ENCODE measurements around the gene PAX8. TPM values are rescaled to one million over a fixed set of nuclear protein-coding genes. Genes with fewer than 3 reads are reported as not detected.

PAX8 gene
- total and polyA plus RNA-seq, 12 donors, result 0.08 to 2.0 (median 0.41) TPM; not detected in 3

- H3K36me3 ChIP-seq, result no peaks in the 10 kb centered on the region
- H3K27me3 ChIP-seq, result peaks cover 0 to 2% (median 0%) of the 10 kb centered on the region in 7 donors
- H3K4me3 ChIP-seq, result no peak overlapping the region
- no peaks in the 10 kb centered on the region for H3K9me3 ChIP-seq
- ATAC-seq, result peak; percentile 57 to 89 (median 80)
- intact Hi-C loops (cut with DNase I), result loop anchor here (1.0 to 10.0 kb wide), 10 partner anchors 42 to 138 kb away; no protein-coding TSS in a partner anchor
- H3K4me1 ChIP-seq, result peaks cover 0 to 29% (median 3%) of the 10 kb centered on the region in 9 donors
- peak; percentile 79 to 80 for DNase-seq
- no peak overlapping the region for H3K27ac ChIP-seq
- WGBS, 2 donors, result 47 to 48% methylated on average over 10 of the region's 10 CpGs
- TF ChIP-seq, protein P1, sequence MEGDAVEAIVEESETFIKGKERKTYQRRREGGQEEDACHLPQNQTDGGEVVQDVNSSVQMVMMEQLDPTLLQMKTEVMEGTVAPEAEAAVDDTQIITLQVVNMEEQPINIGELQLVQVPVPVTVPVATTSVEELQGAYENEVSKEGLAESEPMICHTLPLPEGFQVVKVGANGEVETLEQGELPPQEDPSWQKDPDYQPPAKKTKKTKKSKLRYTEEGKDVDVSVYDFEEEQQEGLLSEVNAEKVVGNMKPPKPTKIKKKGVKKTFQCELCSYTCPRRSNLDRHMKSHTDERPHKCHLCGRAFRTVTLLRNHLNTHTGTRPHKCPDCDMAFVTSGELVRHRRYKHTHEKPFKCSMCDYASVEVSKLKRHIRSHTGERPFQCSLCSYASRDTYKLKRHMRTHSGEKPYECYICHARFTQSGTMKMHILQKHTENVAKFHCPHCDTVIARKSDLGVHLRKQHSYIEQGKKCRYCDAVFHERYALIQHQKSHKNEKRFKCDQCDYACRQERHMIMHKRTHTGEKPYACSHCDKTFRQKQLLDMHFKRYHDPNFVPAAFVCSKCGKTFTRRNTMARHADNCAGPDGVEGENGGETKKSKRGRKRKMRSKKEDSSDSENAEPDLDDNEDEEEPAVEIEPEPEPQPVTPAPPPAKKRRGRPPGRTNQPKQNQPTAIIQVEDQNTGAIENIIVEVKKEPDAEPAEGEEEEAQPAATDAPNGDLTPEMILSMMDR (IDR thresholded peaks at IDR 0.05), result peak; percentile 87 to 94 (median 91)
Observed at GRCh38 chr2:113248997-113249770, 29.5 kb downstream of the PAX8 start.

DNA sequence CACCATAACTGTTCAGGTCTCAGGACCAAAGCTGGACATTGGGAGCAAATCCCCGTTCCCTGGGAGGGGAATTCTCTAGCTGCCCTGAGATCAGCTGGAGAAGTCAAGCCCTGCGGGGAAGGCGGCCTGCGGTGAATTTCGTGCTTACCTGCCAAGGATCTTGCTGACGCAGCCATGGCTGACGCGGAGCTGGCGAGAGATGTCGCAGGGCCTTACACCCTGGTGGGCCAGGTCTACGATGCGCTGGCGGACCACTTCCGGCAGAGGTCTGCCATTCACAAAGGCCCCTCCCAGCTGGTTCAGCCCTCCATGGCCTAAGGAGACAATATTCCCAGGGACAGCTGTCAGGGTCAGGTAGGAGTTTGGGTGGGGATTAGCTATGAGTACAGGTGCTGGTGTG lies 32.1 kb downstream of the PAX8 start:
- intact Hi-C loops (cut with DNase I), result loop anchor here in 7 of 10 donors (2.0 to 10.0 kb wide), 7 partner anchors 39 to 141 kb away; no protein-coding TSS in a partner anchor
- H3K9me3 ChIP-seq, result no peaks in the 10 kb centered on the region
- TF ChIP-seq, protein P1 (IDR thresholded peaks at IDR 0.05), result no peak
- H3K4me3 ChIP-seq, result no peak overlapping the region
- no peaks in the 10 kb centered on the region for H3K27me3 ChIP-seq
- ATAC-seq (no peak), DNase-seq (no peak)
- H3K27ac ChIP-seq, result no peak overlapping the region
- no peaks in the 10 kb centered on the region for H3K36me3 ChIP-seq
- peaks cover 0 to 28% (median 4%) of the 10 kb centered on the region in 9 donors for H3K4me1 ChIP-seq
- 89 to 90% methylated on average over 14 of the region's 14 CpGs for WGBS, 2 donors

GRCh38 chr2:113245276-113245711 lies 33.4 kb downstream of the PAX8 start:
- H3K27ac ChIP-seq, result no peak overlapping the region
- ATAC-seq (no peak), DNase-seq (no peak)
- no peaks in the 10 kb centered on the region for H3K27me3 ChIP-seq
- no peaks in the 10 kb centered on the region for H3K36me3 ChIP-seq
- TF ChIP-seq, protein P1 (IDR thresholded peaks at IDR 0.05), result no peak
- intact Hi-C loops (cut with DNase I), result loop anchor here in 7 of 10 donors (5.0 to 10.0 kb wide), 6 partner anchors 38 to 142 kb away; no protein-coding TSS in a partner anchor
- H3K4me3 ChIP-seq, result no peak overlapping the region
- H3K4me1 ChIP-seq, result peaks cover 5 to 30% (median 16%) of the 10 kb centered on the region in 9 donors
- no peaks in the 10 kb centered on the region for H3K9me3 ChIP-seq
- 85% methylated on average over 3 of the region's 3 CpGs for WGBS, 2 donors

DNA sequence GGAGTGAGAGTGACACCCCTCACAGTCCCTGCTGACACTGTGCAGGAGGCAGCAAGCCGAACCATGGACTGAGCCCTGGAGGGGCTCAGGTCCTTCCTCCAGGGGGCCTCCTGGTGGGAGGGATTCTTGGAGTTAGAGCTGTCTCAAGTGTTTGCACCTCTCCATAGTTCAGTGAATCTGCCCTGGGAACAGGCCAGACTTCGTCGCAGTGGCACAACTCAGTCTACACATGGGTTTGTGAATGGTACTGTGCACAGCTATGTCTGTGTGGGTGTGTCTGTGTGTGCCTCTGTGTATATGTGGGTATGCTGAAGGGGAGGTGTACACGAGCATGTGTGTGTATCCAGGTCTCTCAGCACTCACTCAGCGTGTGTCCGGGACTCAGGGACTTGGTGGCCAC lies 36.4 kb downstream of the PAX8 start:
- 95% methylated on average over 6 of the region's 6 CpGs for WGBS, 2 donors
- ATAC-seq (peak in 1 of 8 donors; percentile 8), DNase-seq (no peak)
- Histone ChIP-seq H3K9me3 (no peaks in the 10 kb centered on the region), H3K27ac (peak overlapping the region in 1 of 10 donors; percentile 89), H3K27me3 (no peaks in the 10 kb centered on the region), H3K36me3 (no peaks in the 10 kb centered on the region), H3K4me1 (peaks cover 12 to 39% (median 28%) of the 10 kb centered on the region in 9 donors), H3K4me3 (no peak overlapping the region)
- intact Hi-C loops (cut with DNase I), result loop anchor here in 1 of 10 donors (10.0 kb wide), 1 partner anchor 98 kb away; no protein-coding TSS in a partner anchor
- TF ChIP-seq, protein P1 (IDR thresholded peaks at IDR 0.05), result no peak
